NCI-H1417 (cell line): Measurements from ENCODE around the gene FIGN.
A peak's percentile ranks its signal among the peaks of the same experiment; 100 is the strongest.

Experiments used
- DNase-seq, 3 experiments: peaks; one replicate each; lab custom pipeline; 2025; lab: John Stamatoyannopoulos, UW

Gene FIGN

GRCh38 chr2:163665051-163665450 lies 70.8 kb downstream of the FIGN start:
- no peak for DNase-seq

GRCh38 chr2:163664610-163665009 lies 71.2 kb downstream of the FIGN start:
- no peak for DNase-seq

- DNase-seq = no peak
Observed at GRCh38 chr2:163662141-163662780, 73.5 kb downstream of the FIGN start.

- DNase-seq = no peak
Observed at GRCh38 chr2:163659224-163659623, 76.6 kb downstream of the FIGN start.

- DNase-seq = peak in 1 of 3 experiments; percentile 34
Observed at GRCh38 chr2:163658556-163658955, 77.3 kb downstream of the FIGN start.

GRCh38 chr2:163657281-163657656 lies 78.5 kb downstream of the FIGN start:
- no peak for DNase-seq

GRCh38 chr2:163656622-163657280 lies 79.1 kb downstream of the FIGN start:
- no peak for DNase-seq

- no peak for DNase-seq
Observed at GRCh38 chr2:163655667-163656066, 80.1 kb downstream of the FIGN start.

- DNase-seq = no peak
Observed at GRCh38 chr2:163652751-163653150, 83.1 kb downstream of the FIGN start.

GRCh38 chr2:163649080-163649479 lies 86.7 kb downstream of the FIGN start:
- DNase-seq = no peak

GRCh38 chr2:163647300-163647699 lies 88.5 kb downstream of the FIGN start:
- peak in 1 of 3 experiments; percentile 23 for DNase-seq

GRCh38 chr2:163646687-163647086 lies 89.1 kb downstream of the FIGN start:
- peak in 2 of 3 experiments; percentile 12 to 56 for DNase-seq

- DNase-seq = no peak
Observed at GRCh38 chr2:163644238-163644637, 91.6 kb downstream of the FIGN start.

GRCh38 chr2:163641986-163642385 lies 93.8 kb downstream of the FIGN start:
- no peak for DNase-seq

- no peak for DNase-seq
Observed at GRCh38 chr2:163640542-163641193, 95.1 kb downstream of the FIGN start.

- DNase-seq = no peak
Observed at GRCh38 chr2:163637871-163638270, 97.9 kb downstream of the FIGN start.

- DNase-seq = no peak
Observed at GRCh38 chr2:163633291-163633690, 102.5 kb downstream of the FIGN start.

GRCh38 chr2:163630836-163631235 lies 105.0 kb downstream of the FIGN start:
- DNase-seq = no peak

- DNase-seq = no peak
Observed at GRCh38 chr2:163626639-163627109, 109.1 kb downstream of the FIGN start.

- DNase-seq = no peak
Observed at GRCh38 chr2:163626208-163626607, 109.6 kb downstream of the FIGN start.

GRCh38 chr2:163625632-163626031 lies 110.2 kb downstream of the FIGN start:
- DNase-seq = no peak

GRCh38 chr2:163621445-163622004 lies 114.3 kb downstream of the FIGN start:
- DNase-seq = no peak

GRCh38 chr2:163617517-163617916 lies 118.3 kb downstream of the FIGN start:
- DNase-seq = no peak
